ENCODE measurements around the gene TEX26. TPM values are rescaled to one million over a fixed set of nuclear protein-coding genes. Genes with fewer than 3 reads are reported as not detected.

Gene TEX26
- polyA plus RNA-seq, 1 donor from 2014 or later, result not detected

GRCh38 chr13:30972888-30973377 is 40.5 kb downstream of the TEX26 start:
- H3K27me3 ChIP-seq (ENCODE audit: insufficient read depth, low read depth, low read length), result no peaks in the 10 kb centered on the region
- H3K36me3 ChIP-seq (ENCODE audit: insufficient read depth, low read length), result no peaks in the 10 kb centered on the region
- no peak overlapping the region for H2AFZ ChIP-seq (ENCODE audit: low read depth, low read length)
- no peak overlapping the region for H3K27ac ChIP-seq (ENCODE audit: low read length)
- no peaks in the 10 kb centered on the region for H3K79me2 ChIP-seq (replicated peaks; ENCODE audit: insufficient read depth, low read length)
- no peak overlapping the region for H3K4me2 ChIP-seq (ENCODE audit: low read length)
- no peak overlapping the region for H3K9ac ChIP-seq (ENCODE audit: low read length)
- H3K9me3 ChIP-seq (ENCODE audit: low read length), result no peaks in the 10 kb centered on the region
- no peaks in the 10 kb centered on the region for H3F3A ChIP-seq (ENCODE audit: insufficient read depth, low read length, poor library complexity, severe bottlenecking)
- H3K4me3 ChIP-seq (ENCODE audit: low read length), result no peak overlapping the region
- TF ChIP-seq EP300 (conservative IDR thresholded peaks at IDR 0.05; ENCODE audit: poor library complexity, severe bottlenecking) (no peak), TAF1 (IDR thresholded peaks at IDR 0.05; ENCODE audit: low read depth) (no peak), CTCF (IDR thresholded peaks at IDR 0.05; ENCODE audit: poor library complexity, severe bottlenecking) (no peak), MXI1 (conservative IDR thresholded peaks at IDR 0.05; ENCODE audit: poor library complexity, severe bottlenecking) (no peak), EZH2 (IDR thresholded peaks at IDR 0.05; ENCODE audit: borderline replicate concordance, insufficient read depth, low read length, poor library complexity, severe bottlenecking) (no peak), SMC3 (conservative IDR thresholded peaks at IDR 0.05; ENCODE audit: poor library complexity) (no peak), REST (IDR thresholded peaks at IDR 0.05; ENCODE audit: borderline replicate concordance) (no peak)
- no peaks in the 10 kb centered on the region for H4K20me1 ChIP-seq (ENCODE audit: insufficient read depth)
- no peaks in the 10 kb centered on the region for H3K9me2 ChIP-seq (ENCODE audit: insufficient read depth, low read length)

GRCh38 chr13:30974350-30974749 is 41.9 kb downstream of the TEX26 start:
- H3K4me2 ChIP-seq (ENCODE audit: low read length), result no peak overlapping the region
- H3K4me3 ChIP-seq (ENCODE audit: low read length), result no peak overlapping the region
- no peaks in the 10 kb centered on the region for H3K9me2 ChIP-seq (ENCODE audit: insufficient read depth, low read length)
- H3K9me3 ChIP-seq (ENCODE audit: low read length), result no peaks in the 10 kb centered on the region
- H3F3A ChIP-seq (ENCODE audit: insufficient read depth, low read length, poor library complexity, severe bottlenecking), result no peaks in the 10 kb centered on the region
- no peak overlapping the region for H3K9ac ChIP-seq (ENCODE audit: low read length)
- H3K27me3 ChIP-seq (ENCODE audit: insufficient read depth, low read depth, low read length), result no peaks in the 10 kb centered on the region
- no peak overlapping the region for H3K27ac ChIP-seq (ENCODE audit: low read length)
- no peak overlapping the region for H2AFZ ChIP-seq (ENCODE audit: low read depth, low read length)
- H3K79me2 ChIP-seq (replicated peaks; ENCODE audit: insufficient read depth, low read length), result no peaks in the 10 kb centered on the region
- H3K36me3 ChIP-seq (ENCODE audit: insufficient read depth, low read length), result no peaks in the 10 kb centered on the region
- H4K20me1 ChIP-seq (ENCODE audit: insufficient read depth), result no peaks in the 10 kb centered on the region
- TF ChIP-seq POLR2AphosphoS5 (IDR thresholded peaks at IDR 0.05) (no peak), EP300 (conservative IDR thresholded peaks at IDR 0.05; ENCODE audit: poor library complexity, severe bottlenecking) (no peak), SMC3 (conservative IDR thresholded peaks at IDR 0.05; ENCODE audit: poor library complexity) (no peak), REST (IDR thresholded peaks at IDR 0.05; ENCODE audit: borderline replicate concordance) (no peak), TAF1 (IDR thresholded peaks at IDR 0.05; ENCODE audit: low read depth) (no peak), RAD21 (conservative IDR thresholded peaks at IDR 0.05) (no peak), CTCF (IDR thresholded peaks at IDR 0.05; ENCODE audit: poor library complexity, severe bottlenecking) (no peak), MXI1 (conservative IDR thresholded peaks at IDR 0.05; ENCODE audit: poor library complexity, severe bottlenecking) (no peak), EZH2 (IDR thresholded peaks at IDR 0.05; ENCODE audit: borderline replicate concordance, insufficient read depth, low read length, poor library complexity, severe bottlenecking) (no peak)
